ENCODE data around the gene ADM5.
"Not testable (repeated sequence)": the region's sequence is repeated elsewhere in the genome, so short reads cannot be mapped to it uniquely, and the experiment has no call there.

The ADM5 gene

DNA sequence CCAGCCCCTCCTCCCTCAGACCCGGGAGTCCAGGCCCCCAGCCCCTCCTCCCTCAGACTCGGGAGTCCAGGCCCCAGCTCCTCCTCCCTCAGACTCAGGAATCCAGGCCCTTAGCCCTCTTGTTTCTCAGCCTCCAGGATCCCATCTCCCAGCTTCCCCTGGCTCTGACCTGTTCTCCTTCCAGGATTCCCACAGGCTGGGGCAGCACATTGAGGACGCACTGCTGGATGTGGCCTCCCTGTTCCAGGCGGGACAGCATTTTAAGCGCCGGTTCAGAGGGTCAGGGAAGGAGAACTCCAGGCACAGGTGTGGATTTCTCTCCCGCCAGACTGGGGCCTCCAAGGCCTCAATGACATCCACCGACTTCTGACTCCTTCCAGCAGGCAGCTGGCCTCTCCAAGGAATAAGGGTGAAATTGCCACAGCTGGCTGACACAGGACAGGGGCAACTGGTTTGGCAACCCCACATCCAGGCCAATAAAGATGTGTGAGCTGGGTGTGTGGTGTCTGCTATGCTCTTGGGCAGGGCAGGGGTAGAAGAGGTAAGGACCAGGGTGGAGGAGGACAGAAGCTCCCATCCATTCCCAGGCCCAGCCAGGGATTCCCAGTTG, 23.9 kb downstream of the ADM5 start:
- in situ Hi-C loops (cut with MboI; ENCODE audit: low sequenced_read_pairs, unreplicated experiment), result no loop called here

GRCh38 chr19:49716154-49716553, 26.8 kb downstream of the ADM5 start:
- TF ChIP-seq, protein P1, sequence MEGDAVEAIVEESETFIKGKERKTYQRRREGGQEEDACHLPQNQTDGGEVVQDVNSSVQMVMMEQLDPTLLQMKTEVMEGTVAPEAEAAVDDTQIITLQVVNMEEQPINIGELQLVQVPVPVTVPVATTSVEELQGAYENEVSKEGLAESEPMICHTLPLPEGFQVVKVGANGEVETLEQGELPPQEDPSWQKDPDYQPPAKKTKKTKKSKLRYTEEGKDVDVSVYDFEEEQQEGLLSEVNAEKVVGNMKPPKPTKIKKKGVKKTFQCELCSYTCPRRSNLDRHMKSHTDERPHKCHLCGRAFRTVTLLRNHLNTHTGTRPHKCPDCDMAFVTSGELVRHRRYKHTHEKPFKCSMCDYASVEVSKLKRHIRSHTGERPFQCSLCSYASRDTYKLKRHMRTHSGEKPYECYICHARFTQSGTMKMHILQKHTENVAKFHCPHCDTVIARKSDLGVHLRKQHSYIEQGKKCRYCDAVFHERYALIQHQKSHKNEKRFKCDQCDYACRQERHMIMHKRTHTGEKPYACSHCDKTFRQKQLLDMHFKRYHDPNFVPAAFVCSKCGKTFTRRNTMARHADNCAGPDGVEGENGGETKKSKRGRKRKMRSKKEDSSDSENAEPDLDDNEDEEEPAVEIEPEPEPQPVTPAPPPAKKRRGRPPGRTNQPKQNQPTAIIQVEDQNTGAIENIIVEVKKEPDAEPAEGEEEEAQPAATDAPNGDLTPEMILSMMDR (IDR thresholded peaks at IDR 0.05; ENCODE audit: borderline replicate concordance, control extremely low read depth, extremely low read depth, insufficient read depth, missing control alignments), result no peak
- in situ Hi-C loops (cut with MboI; ENCODE audit: low sequenced_read_pairs, unreplicated experiment), result no loop called here
- DNase-seq (ENCODE audit: low spot score), result no peak

More for the DNA sequence above, 23.9 kb downstream of the ADM5 start:
- TF ChIP-seq, protein P1 (IDR thresholded peaks at IDR 0.05; ENCODE audit: borderline replicate concordance, control extremely low read depth, extremely low read depth, insufficient read depth, missing control alignments), result no peak
- DNase-seq (ENCODE audit: low spot score), result no peak

DNA sequence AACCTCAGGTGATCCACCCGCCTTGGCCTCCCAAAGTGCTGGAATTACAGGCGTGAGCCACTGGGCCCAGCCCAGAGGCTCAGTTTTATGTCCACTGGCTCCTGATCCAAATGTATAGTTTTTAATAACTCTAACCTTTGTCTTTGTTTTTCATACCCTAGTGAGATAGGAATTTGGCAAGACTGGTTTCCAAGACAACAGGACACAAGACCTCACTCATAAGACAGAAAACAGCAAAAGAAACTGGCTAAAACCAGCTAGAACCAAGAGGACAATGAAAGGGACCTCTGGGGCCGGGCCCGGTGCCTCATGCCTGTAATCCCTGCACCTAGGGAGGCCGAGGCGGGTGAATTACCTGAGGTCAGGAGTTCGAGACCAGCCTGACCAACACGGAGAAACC, 29.1 kb downstream of the ADM5 start:
- in situ Hi-C loops (cut with MboI; ENCODE audit: low sequenced_read_pairs, unreplicated experiment), result no loop called here
- no peak for DNase-seq (ENCODE audit: low spot score)
- TF ChIP-seq, protein P1 (IDR thresholded peaks at IDR 0.05; ENCODE audit: borderline replicate concordance, control extremely low read depth, extremely low read depth, insufficient read depth, missing control alignments), result no peak

DNA sequence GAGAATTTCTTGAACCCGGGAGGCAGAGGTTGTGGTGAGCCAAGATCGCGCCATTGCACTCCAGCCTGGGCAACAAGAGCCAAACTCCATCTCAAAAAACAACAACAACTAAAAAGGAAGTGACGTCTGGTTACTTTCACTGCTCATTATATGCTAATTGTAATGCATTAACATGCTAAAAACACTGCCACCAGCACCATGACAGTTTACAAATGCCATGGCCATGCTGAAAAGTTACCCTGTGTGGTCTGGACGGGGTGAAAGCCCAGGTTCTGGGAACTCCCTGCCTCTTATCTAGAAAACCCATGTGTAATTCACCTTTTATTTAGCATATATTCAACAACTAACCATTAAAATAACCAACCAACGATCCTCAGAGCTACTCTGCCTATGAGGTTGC, 29.6 kb downstream of the ADM5 start:
- in situ Hi-C loops (cut with MboI; ENCODE audit: low sequenced_read_pairs, unreplicated experiment), result no loop called here
- TF ChIP-seq, protein P1 (IDR thresholded peaks at IDR 0.05; ENCODE audit: borderline replicate concordance, control extremely low read depth, extremely low read depth, insufficient read depth, missing control alignments), result no peak
- no peak for DNase-seq (ENCODE audit: low spot score)

DNA sequence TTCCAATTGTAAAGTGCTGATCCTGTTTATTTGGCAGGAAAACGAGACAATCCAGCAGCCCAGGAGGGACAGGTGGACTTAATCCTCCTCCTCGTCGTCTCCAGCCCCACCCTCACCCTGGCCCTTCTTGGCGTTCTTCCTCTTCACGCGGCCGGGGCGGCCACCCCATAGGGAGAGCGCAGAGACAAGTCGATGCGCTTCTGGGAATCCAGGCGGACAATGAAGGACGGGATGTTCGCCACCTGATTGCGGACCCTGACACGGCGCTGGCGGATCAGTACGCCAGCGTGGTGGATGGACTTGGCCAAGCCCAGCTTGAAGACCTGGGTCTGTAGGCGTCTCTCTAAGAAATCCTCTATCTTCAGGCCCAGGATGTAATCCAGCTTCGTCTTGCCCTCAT, 30.0 kb downstream of the ADM5 start:
- in situ Hi-C loops (cut with MboI; ENCODE audit: low sequenced_read_pairs, unreplicated experiment); DNase-seq (ENCODE audit: low spot score): not testable (repeated sequence)

GRCh38 chr19:49727217-49728030, 38.0 kb downstream of the ADM5 start:
- in situ Hi-C loops (cut with MboI; ENCODE audit: low sequenced_read_pairs, unreplicated experiment), result no loop called here
- DNase-seq (ENCODE audit: low spot score), result no peak
- TF ChIP-seq, protein P1 (IDR thresholded peaks at IDR 0.05; ENCODE audit: borderline replicate concordance, control extremely low read depth, extremely low read depth, insufficient read depth, missing control alignments), result no peak

DNA sequence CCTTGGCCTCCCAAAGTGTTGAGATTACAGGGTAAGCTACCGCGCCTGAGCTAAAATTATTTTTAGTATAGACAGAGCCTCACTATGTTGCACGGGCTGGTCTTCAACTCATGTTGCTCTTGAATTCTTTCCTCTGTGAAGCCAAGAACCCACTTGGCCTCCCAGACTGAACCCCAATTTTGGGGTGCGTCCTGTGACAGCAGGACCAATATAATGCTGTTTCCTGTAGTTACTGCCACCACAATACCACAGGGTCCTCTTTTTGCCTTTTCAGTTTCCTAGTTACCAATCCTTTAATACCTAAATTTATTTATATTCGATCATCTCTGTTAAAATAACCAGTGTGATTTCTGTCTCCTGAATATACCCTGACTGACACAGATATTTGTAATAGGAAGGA, 40.8 kb downstream of the ADM5 start:
- in situ Hi-C loops (cut with MboI; ENCODE audit: low sequenced_read_pairs, unreplicated experiment), result no loop called here
- no peak for DNase-seq (ENCODE audit: low spot score)
- TF ChIP-seq, protein P1 (IDR thresholded peaks at IDR 0.05; ENCODE audit: borderline replicate concordance, control extremely low read depth, extremely low read depth, insufficient read depth, missing control alignments), result no peak
